MCF 10A (cell line): ENCODE results near the gene SYT15. TPM values are rescaled to one million over a fixed set of nuclear protein-coding genes. Genes with fewer than 3 reads are reported as not detected.

ENCODE experiments used
- BruUV-seq: library from RNA; stranded (reverse); fragments of 400-500 nt; replicated peaks from 2 replicates; lab custom pipeline; 2021; lab: Mats Ljungman, UMichigan
- CTCF ChIA-PET: fragments of 300-600 bp; sonication (Branson Sonifier 250); formaldehyde crosslinking; extraction: SDS; loops from one replicate; lab custom pipeline; 2021; ENCODE audit warnings: antibody characterized with exemption, inconsistent platforms; lab: Yijun Ruan, JAX
- POLR2A ChIA-PET: fragments of 300-600, 350-650 bp; sonication (Branson Sonifier 250); formaldehyde crosslinking; extraction: SDS; loops from one replicate; lab custom pipeline; 2020; ENCODE audit warnings: antibody characterized with exemption, inconsistent platforms; lab: Yijun Ruan, JAX
- DNase-seq: peaks from one replicate; pipeline ENCODE4 v3.0.0-alpha.2; 2018; ENCODE audit not compliant: unreplicated experiment
- H3K27ac Mint-ChIP-seq: one replicate; pipeline ENCODE4 v1.8.0; 2022; ENCODE audit warnings: mild to moderate bottlenecking, low read depth, mixed read lengths; ENCODE audit not compliant: unreplicated experiment
- H3K27me3 Mint-ChIP-seq: one replicate; pipeline ENCODE4 v1.8.0; 2022; ENCODE audit warnings: mixed read lengths; ENCODE audit not compliant: insufficient read depth, unreplicated experiment
- H3K36me3 Mint-ChIP-seq: one replicate; pipeline ENCODE4 v1.8.0; 2022; ENCODE audit warnings: mild to moderate bottlenecking, moderate library complexity, mixed read lengths; ENCODE audit not compliant: insufficient read depth, unreplicated experiment
- H3K4me1 Mint-ChIP-seq: one replicate; pipeline ENCODE4 v1.8.0; 2022; ENCODE audit warnings: mixed read lengths; ENCODE audit not compliant: insufficient read depth, unreplicated experiment
- H3K4me3 Mint-ChIP-seq: one replicate; pipeline ENCODE4 v1.8.0; 2022; ENCODE audit warnings: mild to moderate bottlenecking, moderate library complexity, mixed read lengths; ENCODE audit not compliant: unreplicated experiment
- H3K9me3 Mint-ChIP-seq: one replicate; pipeline ENCODE4 v1.8.0; 2022; ENCODE audit warnings: mixed read lengths; ENCODE audit not compliant: unreplicated experiment
- intact Hi-C: fragments of 100-400 bp; cut with micrococcal nuclease; formaldehyde crosslinking; loops from 2 replicates; pipeline ENCODE4 v1.14.1; 2022
- total RNA-seq: library from RNA; stranded (reverse); gene quantifications from 2 replicates; pipeline ENCODE4 v1.2.3, GENCODE V29; 2022
- TF ChIP-seq, protein P1 (sequence below): fragments of 200-600 bp; IDR thresholded peaks from one replicate; pipeline ENCODE4 v1.8.0; 2022; ENCODE audit warnings: antibody characterized with exemption, mild to moderate bottlenecking; ENCODE audit not compliant: unreplicated experiment

SYT15 gene
- total RNA-seq, 1 experiment from 2014 or later: 0.84 TPM

DNA sequence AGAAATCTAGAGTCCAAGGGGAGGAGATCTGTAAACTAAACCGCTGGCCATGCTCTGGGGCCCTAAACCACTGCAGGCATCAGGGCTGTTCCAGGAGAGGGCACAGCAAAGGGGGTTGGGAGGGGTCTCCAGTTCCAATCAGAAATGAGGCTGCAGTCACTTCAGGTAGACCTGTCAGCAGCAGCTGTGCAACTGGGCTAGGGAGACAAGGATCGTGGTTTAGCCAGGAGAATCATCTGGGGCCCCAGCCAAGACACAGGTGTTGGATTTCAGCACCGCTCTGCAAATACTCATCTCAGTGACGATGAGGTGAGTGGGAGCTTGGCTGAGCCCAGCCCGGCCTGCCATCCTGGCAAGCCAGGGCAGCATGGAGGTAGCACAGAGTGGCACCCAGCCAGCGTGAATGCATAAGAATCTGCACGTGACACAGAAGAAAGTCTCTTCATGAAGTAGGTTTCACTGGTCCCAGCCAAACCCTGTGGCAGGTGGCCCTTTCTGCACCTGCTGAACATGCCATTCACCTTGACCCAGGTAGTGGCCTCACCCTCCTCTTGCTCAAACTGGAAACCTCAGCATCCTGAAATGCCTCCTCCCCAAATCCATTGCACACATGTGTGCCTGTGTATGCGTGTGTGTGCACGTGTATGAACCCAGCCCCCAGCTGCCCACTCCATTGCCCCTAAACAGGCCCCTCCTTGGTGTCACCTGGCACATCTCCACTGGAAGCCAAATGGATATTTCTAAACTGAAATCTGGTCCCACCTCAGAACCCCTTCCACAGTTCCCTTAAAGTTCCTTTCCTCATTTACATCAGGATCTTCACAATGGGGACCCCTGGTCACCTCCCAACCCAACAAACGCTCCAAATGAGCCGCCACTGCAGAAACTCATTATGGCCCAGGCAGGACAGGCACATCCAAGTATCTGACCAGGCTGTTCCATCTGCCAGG, 32.1 kb upstream of the SYT15 start:
- TF ChIP-seq, protein P1, sequence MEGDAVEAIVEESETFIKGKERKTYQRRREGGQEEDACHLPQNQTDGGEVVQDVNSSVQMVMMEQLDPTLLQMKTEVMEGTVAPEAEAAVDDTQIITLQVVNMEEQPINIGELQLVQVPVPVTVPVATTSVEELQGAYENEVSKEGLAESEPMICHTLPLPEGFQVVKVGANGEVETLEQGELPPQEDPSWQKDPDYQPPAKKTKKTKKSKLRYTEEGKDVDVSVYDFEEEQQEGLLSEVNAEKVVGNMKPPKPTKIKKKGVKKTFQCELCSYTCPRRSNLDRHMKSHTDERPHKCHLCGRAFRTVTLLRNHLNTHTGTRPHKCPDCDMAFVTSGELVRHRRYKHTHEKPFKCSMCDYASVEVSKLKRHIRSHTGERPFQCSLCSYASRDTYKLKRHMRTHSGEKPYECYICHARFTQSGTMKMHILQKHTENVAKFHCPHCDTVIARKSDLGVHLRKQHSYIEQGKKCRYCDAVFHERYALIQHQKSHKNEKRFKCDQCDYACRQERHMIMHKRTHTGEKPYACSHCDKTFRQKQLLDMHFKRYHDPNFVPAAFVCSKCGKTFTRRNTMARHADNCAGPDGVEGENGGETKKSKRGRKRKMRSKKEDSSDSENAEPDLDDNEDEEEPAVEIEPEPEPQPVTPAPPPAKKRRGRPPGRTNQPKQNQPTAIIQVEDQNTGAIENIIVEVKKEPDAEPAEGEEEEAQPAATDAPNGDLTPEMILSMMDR: no peak
- H3K27me3 Mint-ChIP-seq: peaks cover 12% of the 10 kb centered on the region
- H3K4me3 Mint-ChIP-seq: no peak overlapping the region
- CTCF ChIA-PET: no interaction called here
- intact Hi-C loops: no loop called here
- no peaks in the 10 kb centered on the region for H3K36me3 Mint-ChIP-seq
- H3K4me1 Mint-ChIP-seq: no peaks in the 10 kb centered on the region
- no peaks in the 10 kb centered on the region for H3K9me3 Mint-ChIP-seq
- H3K27ac Mint-ChIP-seq: no peak overlapping the region
- BruUV-seq: no TSS peak
- POLR2A ChIA-PET: interaction anchor here (0.8 to 1.1 kb wide), 2 partner anchors 9 to 19 kb away, joined by 3 to 4 read pairs; no protein-coding TSS in a partner anchor
- peak; percentile 59 for DNase-seq

DNA sequence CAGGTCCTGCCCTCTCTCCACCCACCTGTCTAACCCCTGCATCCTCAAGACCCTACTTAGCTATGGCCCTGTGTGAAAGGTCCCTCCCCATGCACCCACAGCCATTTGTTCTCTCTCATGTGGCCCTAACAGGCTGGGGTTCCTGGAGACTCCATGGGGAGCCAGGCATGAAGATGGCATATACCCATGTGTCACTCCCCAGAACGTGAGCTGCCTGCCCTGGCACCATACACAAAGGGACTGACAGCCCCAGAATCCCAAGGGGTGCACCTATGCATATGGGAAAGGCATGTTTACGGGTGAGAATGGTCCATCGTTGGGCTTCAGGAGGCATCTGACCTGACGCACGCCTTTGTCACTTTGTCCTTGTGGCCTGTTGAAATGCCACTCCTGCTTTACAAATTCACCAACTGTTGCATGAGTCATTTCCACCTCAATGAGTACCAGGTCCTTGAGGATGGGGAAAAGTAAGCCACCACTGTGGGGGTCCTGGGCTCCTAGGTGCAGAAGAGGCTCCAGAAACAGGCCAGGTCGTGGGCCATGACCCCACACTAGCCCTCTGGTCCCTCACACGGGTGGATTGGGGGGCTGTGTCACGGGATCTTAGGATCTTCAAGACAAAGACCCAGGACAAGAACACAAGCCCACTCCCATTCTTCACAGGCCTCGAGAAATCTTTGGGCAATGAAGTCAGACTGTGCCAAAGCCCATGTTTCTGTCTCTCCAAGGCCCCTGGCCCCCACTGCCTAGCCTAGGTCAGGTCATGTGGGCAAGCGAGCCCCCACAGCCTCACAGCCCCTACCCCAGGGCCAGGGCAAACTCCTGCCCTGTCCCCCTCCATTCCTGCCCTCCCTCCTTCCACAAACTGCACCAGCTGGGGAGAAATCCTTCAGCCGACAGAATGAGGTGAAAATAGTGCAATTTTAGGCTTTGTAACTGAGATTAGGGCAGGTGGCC, 31.1 kb upstream of the SYT15 start:
- ChIA-PET POLR2A (no interaction called here), CTCF (no interaction called here)
- BruUV-seq: no TSS peak
- Mint-ChIP-seq H3K9me3 (no peaks in the 10 kb centered on the region), H3K27ac (no peak overlapping the region), H3K36me3 (no peaks in the 10 kb centered on the region), H3K4me3 (no peak overlapping the region), H3K4me1 (no peaks in the 10 kb centered on the region), H3K27me3 (peaks cover 8% of the 10 kb centered on the region)
- no peak for DNase-seq
- intact Hi-C loops: no loop called here
- TF ChIP-seq, protein P1: no peak

DNA sequence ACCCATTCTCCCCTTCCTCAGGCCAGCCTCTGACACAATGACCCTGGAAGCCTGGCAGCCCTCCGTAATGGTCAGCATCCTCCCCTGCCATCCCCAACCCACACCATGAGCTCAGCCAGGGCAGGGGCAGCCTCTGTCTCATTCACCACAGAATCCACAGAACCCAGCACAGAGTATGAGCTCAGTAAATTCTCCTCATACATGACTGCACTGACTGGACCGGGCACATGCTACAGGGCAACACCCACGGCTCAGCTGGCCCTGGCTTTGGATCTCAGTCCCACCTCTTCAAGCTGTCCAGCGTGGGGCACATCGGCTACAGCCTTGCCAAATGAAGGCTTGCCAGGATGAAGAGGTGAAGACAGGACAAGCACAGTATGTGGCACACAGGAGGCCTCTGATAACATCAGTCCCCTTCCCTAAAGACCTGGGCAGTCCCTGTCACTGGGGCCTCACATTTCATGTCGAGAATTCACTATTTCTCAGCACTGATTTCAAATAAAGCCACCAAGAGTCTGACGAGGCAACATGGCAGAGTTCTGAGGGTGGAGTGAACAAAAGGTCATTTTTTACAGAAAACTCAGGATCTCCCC, 30.3 kb upstream of the SYT15 start:
- DNase-seq: no peak
- CTCF ChIA-PET: no interaction called here
- TF ChIP-seq, protein P1: no peak
- H3K4me3 Mint-ChIP-seq: no peak overlapping the region
- intact Hi-C loops: no loop called here
- no peaks in the 10 kb centered on the region for H3K36me3 Mint-ChIP-seq
- no peak overlapping the region for H3K27ac Mint-ChIP-seq
- peaks cover under 1% of the 10 kb centered on the region for H3K27me3 Mint-ChIP-seq
- POLR2A ChIA-PET: no interaction called here
- no TSS peak for BruUV-seq
- no peaks in the 10 kb centered on the region for H3K9me3 Mint-ChIP-seq
- H3K4me1 Mint-ChIP-seq: no peaks in the 10 kb centered on the region
